Stimulated activated CD8-positive, alpha-beta memory T cell treated with anti-CD3 and anti-CD28 coated beads, Interleukin-12 subunit alpha, Interleukin-12 subunit beta, amount 100 ng/mL, for 4 hours (primary cell): ENCODE measurements around the gene TTC7B.

Experiments used
- DNase-seq: peaks from one replicate; pipeline ENCODE4 v3.0.0-alpha.2; 2020; ENCODE audit warnings: low read depth

The TTC7B gene

GRCh38 chr14:90487462-90487861, 328.8 kb downstream of the TTC7B start:
- no peak for DNase-seq

- no peak for DNase-seq
These were observed 329.2 kb downstream of the TTC7B start for GRCh38 chr14:90487031-90487430.

- no peak for DNase-seq
These were observed 331.9 kb downstream of the TTC7B start for GRCh38 chr14:90484291-90484690.

GRCh38 chr14:90483571-90483974, 332.7 kb downstream of the TTC7B start:
- no peak for DNase-seq

GRCh38 chr14:90483117-90483516, 333.1 kb downstream of the TTC7B start:
- DNase-seq = no peak

- no peak for DNase-seq
These were observed 340.9 kb downstream of the TTC7B start for GRCh38 chr14:90475298-90475697.
